SK-N-SH treated with all-trans-retinoic acid at 6 μM for 48 hours (cell line): ENCODE data around the gene ORM2.

Experiments used
- ARNTL ChIP-seq: fragments of 450-650 bp; formaldehyde crosslinking; IDR thresholded peaks from 2 replicates; pipeline ENCODE4 v1.5.0; 2020; ENCODE audit warnings: low read depth, mild to moderate bottlenecking, moderate library complexity, borderline replicate concordance
- BACH2 ChIP-seq: fragments of 250-450 bp; sonication (Bioruptor Pico); IDR thresholded peaks from 2 replicates; pipeline ENCODE4 v1.9.0; 2021; ENCODE audit warnings: mild to moderate bottlenecking, borderline replicate concordance
- PPARA ChIP-seq: fragments of 250-450 bp; sonication (Bioruptor Pico); IDR thresholded peaks from 2 replicates; pipeline ENCODE4 v1.5.0; 2020; ENCODE audit warnings: mild to moderate bottlenecking, borderline replicate concordance
- RARB ChIP-seq: fragments of 250-450 bp; sonication (Bioruptor Pico); IDR thresholded peaks from 2 replicates; pipeline ENCODE4 v1.8.0; 2021; ENCODE audit warnings: mild to moderate bottlenecking, moderate library complexity
- SNAI2 ChIP-seq: fragments of 250-450 bp; sonication (Bioruptor Pico); IDR thresholded peaks from 2 replicates; pipeline ENCODE4 v1.5.0; 2020; ENCODE audit warnings: mild to moderate bottlenecking, moderate library complexity
- ZFP30 ChIP-seq: fragments of 450-650 bp; formaldehyde crosslinking; IDR thresholded peaks from 2 replicates; pipeline ENCODE4 v1.5.0; 2022; ENCODE audit warnings: mild to moderate bottlenecking, moderate library complexity
- ZNF565 ChIP-seq: fragments of 450-650 bp; formaldehyde crosslinking; conservative IDR thresholded peaks from 2 replicates; pipeline ENCODE4 v1.5.0; 2020; ENCODE audit warnings: low read depth, mild to moderate bottlenecking, moderate library complexity
- ZNF8 ChIP-seq: fragments of 450-650 bp; formaldehyde crosslinking; IDR thresholded peaks from 2 replicates; pipeline ENCODE4 v1.5.0; 2020; ENCODE audit warnings: mild to moderate bottlenecking, moderate library complexity
- TF ChIP-seq, protein P1 (sequence below): fragments of 250-450 bp; sonication (Bioruptor Pico); IDR thresholded peaks from 2 replicates; pipeline ENCODE4 v1.8.0; 2020; ENCODE audit warnings: mild to moderate bottlenecking, moderate library complexity, borderline replicate concordance

DNA sequence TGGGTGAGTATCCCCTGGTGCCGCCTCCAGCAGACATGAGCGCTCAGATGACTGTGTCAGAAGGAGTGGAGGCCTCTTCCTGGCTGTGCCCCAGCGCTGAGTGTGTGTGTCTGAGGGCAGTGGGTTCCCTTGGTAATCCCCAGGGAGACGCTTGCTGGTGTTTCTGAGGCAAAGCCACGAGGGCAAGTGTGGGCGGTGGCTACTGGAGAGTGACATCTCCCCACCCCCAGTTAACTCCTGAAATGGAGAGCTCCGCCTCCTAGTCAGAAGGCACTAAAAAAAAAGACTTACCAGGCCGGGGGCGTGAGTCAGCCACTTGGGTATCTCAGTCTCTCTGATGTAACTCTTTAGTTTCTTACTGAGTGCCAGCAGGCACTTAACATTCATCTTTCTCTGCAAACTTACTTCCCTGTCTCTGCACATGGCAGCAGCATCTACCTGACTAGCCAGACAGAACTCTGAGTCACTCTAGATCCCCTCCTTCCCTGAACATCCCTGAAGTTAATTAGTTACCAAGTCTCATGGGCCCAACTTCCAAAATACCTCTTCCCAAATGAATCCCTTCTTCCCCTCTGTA, 19.3 kb downstream of the ORM2 start:
- TF ChIP-seq RARB (CRISPR knock-in tag), result no peak
- TF ChIP-seq, protein P1, sequence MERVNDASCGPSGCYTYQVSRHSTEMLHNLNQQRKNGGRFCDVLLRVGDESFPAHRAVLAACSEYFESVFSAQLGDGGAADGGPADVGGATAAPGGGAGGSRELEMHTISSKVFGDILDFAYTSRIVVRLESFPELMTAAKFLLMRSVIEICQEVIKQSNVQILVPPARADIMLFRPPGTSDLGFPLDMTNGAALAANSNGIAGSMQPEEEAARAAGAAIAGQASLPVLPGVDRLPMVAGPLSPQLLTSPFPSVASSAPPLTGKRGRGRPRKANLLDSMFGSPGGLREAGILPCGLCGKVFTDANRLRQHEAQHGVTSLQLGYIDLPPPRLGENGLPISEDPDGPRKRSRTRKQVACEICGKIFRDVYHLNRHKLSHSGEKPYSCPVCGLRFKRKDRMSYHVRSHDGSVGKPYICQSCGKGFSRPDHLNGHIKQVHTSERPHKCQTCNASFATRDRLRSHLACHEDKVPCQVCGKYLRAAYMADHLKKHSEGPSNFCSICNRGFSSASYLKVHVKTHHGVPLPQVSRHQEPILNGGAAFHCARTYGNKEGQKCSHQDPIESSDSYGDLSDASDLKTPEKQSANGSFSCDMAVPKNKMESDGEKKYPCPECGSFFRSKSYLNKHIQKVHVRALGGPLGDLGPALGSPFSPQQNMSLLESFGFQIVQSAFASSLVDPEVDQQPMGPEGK (CRISPR knock-in tag), result no peak
- no peak for TF ChIP-seq PPARA (CRISPR knock-in tag)
- TF ChIP-seq ARNTL (CRISPR knock-in tag), result no peak
- TF ChIP-seq ZNF8 (CRISPR knock-in tag), result no peak
- TF ChIP-seq ZNF565 (CRISPR knock-in tag), result no peak
- no peak for TF ChIP-seq ZFP30 (CRISPR knock-in tag)
- TF ChIP-seq BACH2 (CRISPR knock-in tag), result no peak
- no peak for TF ChIP-seq SNAI2
